K562 (cell line): Measurements from ENCODE around the gene LSM12. TPM values are rescaled to one million over a fixed set of nuclear protein-coding genes. Genes with fewer than 3 reads are reported as not detected.

ENCODE experiments used
- ATF3 ChIP-seq, 2 experiments: fragments of 450-650 bp in 1 of 2; sonication (generic) in 1 of 2; formaldehyde crosslinking in 1 of 2; IDR thresholded peaks in 1 of 2; conservative IDR thresholded peaks in 1 of 2; 2 replicates each; pipeline versions ENCODE4 v1.6.1 to v1.8.1; 2016 to 2023; ENCODE audit warnings: mild to moderate bottlenecking in 2 of 2, moderate library complexity in 2 of 2, inconsistent platforms in 1 of 2, missing genetic modification reagents in 1 of 2
- ATF7 ChIP-seq: fragments of 450-650 bp; IDR thresholded peaks from 2 replicates; pipeline ENCODE4 v1.7.1; 2014; ENCODE audit warnings: mild to moderate bottlenecking, moderate library complexity
- CBX5 ChIP-seq: IDR thresholded peaks from 2 replicates; pipeline ENCODE4 v1.6.1; 2014; ENCODE audit warnings: low read depth, borderline replicate concordance
- DACH1 ChIP-seq: fragments of 450-650 bp; IDR thresholded peaks from 2 replicates; pipeline ENCODE4 v1.6.1; 2018; ENCODE audit not compliant: partially characterized antibody
- ELF4 ChIP-seq: fragments of 450-650 bp; formaldehyde crosslinking; IDR thresholded peaks from 2 replicates; pipeline ENCODE4 v1.4.0; 2022; ENCODE audit warnings: missing genetic modification characterization
- FOXJ3 ChIP-seq: sonication (generic); formaldehyde crosslinking; IDR thresholded peaks from 2 replicates; pipeline ENCODE4 v1.4.0; 2020; ENCODE audit warnings: mild to moderate bottlenecking, missing genetic modification reagents
- GATAD2A ChIP-seq: fragments of 450-650 bp; IDR thresholded peaks from 2 replicates; pipeline ENCODE4 v1.6.1; 2017
- KDM1A ChIP-seq, 2 experiments: fragments of 450-650 bp; IDR thresholded peaks; 2 replicates each; pipeline ENCODE4 v1.6.1; 2016; ENCODE audit warnings: mild to moderate bottlenecking in 2 of 2
- KDM5B ChIP-seq: fragments of 200-600 bp; sonication (generic); IDR thresholded peaks from 2 replicates; pipeline ENCODE4 v1.6.1; 2012; ENCODE audit warnings: low read depth, mild to moderate bottlenecking, moderate library complexity, low read length, control low read depth, inconsistent platforms; ENCODE audit not compliant: insufficient replicate concordance
- LARP7 ChIP-seq: fragments of 450-650 bp; IDR thresholded peaks from 2 replicates; pipeline ENCODE4 v1.6.1; 2016
- MAFG ChIP-seq: fragments of 450-650 bp; conservative IDR thresholded peaks from 2 replicates; pipeline ENCODE4 v1.6.1; 2016; ENCODE audit warnings: missing genetic modification characterization, missing compliant biosample characterization
- MTA1 ChIP-seq: fragments of 450-650 bp; IDR thresholded peaks from 2 replicates; pipeline ENCODE4 v1.6.1; 2017; ENCODE audit warnings: borderline replicate concordance
- NFIC ChIP-seq: fragments of 450-650 bp; IDR thresholded peaks from 2 replicates; pipeline ENCODE4 v1.6.1; 2017; ENCODE audit warnings: mild to moderate bottlenecking, inconsistent platforms
- PCBP2 ChIP-seq: fragments of 200-400 bp; formaldehyde crosslinking; IDR thresholded peaks from 2 replicates; pipeline ENCODE4 v1.6.1; 2018; ENCODE audit warnings: low read length, low read depth, mild to moderate bottlenecking, moderate library complexity; ENCODE audit not compliant: poor library complexity, severe bottlenecking
- PTBP1 ChIP-seq: fragments of 200-400 bp; formaldehyde crosslinking; IDR thresholded peaks from 2 replicates; pipeline ENCODE4 v1.6.1; 2017; ENCODE audit warnings: low read depth, low read length
- SPI1 ChIP-seq: IDR thresholded peaks from 2 replicates; pipeline ENCODE4 v1.6.1; 2011; ENCODE audit warnings: low read depth, low read length, control low read depth, borderline replicate concordance
- SUPT5H ChIP-seq: fragments of 450-650 bp; IDR thresholded peaks from 2 replicates; pipeline ENCODE4 v1.6.1; 2016
- THRAP3 ChIP-seq: fragments of 450-650 bp; IDR thresholded peaks from 2 replicates; pipeline ENCODE4 v1.6.1; 2016; ENCODE audit warnings: mild to moderate bottlenecking, inconsistent platforms, borderline replicate concordance
- USF2 ChIP-seq: sonication (generic); formaldehyde crosslinking; IDR thresholded peaks from 2 replicates; pipeline ENCODE4 v1.5.0; 2020; ENCODE audit warnings: missing genetic modification reagents
- ZBTB17 ChIP-seq: fragments of 450-650 bp; formaldehyde crosslinking; IDR thresholded peaks from 2 replicates; pipeline ENCODE4 v1.4.0; 2020; ENCODE audit warnings: mild to moderate bottlenecking
- ZBTB2 ChIP-seq: fragments of 450-650 bp; IDR thresholded peaks from 2 replicates; pipeline ENCODE4 v1.6.1; 2016; ENCODE audit warnings: antibody characterized with exemption
- ZBTB9 ChIP-seq: fragments of 450-650 bp; formaldehyde crosslinking; IDR thresholded peaks from 2 replicates; pipeline ENCODE4 v1.4.0; 2020; ENCODE audit warnings: mild to moderate bottlenecking, moderate library complexity
- ZFP1 ChIP-seq: fragments of 450-650 bp; formaldehyde crosslinking; IDR thresholded peaks from 2 replicates; pipeline ENCODE4 v1.4.0; 2020; ENCODE audit warnings: mild to moderate bottlenecking, mixed read lengths
- ZKSCAN3 ChIP-seq: fragments of 250-450 bp; sonication (Bioruptor Pico); IDR thresholded peaks from 2 replicates; pipeline ENCODE4 v1.4.0; 2020
- ZNF23 ChIP-seq: fragments of 250-450 bp; sonication (Bioruptor Pico); IDR thresholded peaks from 2 replicates; pipeline ENCODE4 v1.4.0; 2020; ENCODE audit warnings: mild to moderate bottlenecking
- ZNF3 ChIP-seq: fragments of 250-450 bp; sonication (Bioruptor Pico); IDR thresholded peaks from 2 replicates; pipeline ENCODE4 v1.5.0; 2021; ENCODE audit warnings: mild to moderate bottlenecking, moderate library complexity
- ZNF551 ChIP-seq: fragments of 250-450 bp; sonication (Bioruptor Pico); IDR thresholded peaks from 2 replicates; pipeline ENCODE4 v1.5.0; 2021; ENCODE audit warnings: mild to moderate bottlenecking, moderate library complexity
- ZSCAN29 ChIP-seq: fragments of 450-650 bp; IDR thresholded peaks from 2 replicates; pipeline ENCODE4 v1.6.1; 2017
- polyA plus RNA-seq, 8 experiments: library from polyadenylated mRNA; depleted of rRNA in 4 of 8; stranded (reverse) in 5 of 8; unstranded in 3 of 8; fragments of >200 nt; fragmentation: Nextera tagmentation in 2 of 8; fragmentation: Illumina TruSeq in 1 of 8; extraction: Ambion mirVana in 2 of 8; extraction: Trizol in 1 of 8; gene quantifications; 2 replicates each; pipeline versions ENCODE4 v1.2.1 to v1.2.3, GENCODE V29; 2011 to 2014; ENCODE audit warnings: inconsistent platforms in 1 of 8, missing spikeins in 1 of 8
- total RNA-seq, 7 experiments: library from RNA; depleted of rRNA in 6 of 7; stranded (reverse); fragments of >200 nt in 6 of 7; fragmentation: Illumina TruSeq in 2 of 7; extraction: Trizol in 2 of 7; gene quantifications; 2 replicates each; pipeline versions ENCODE4 v1.2.1 to v1.2.3, GENCODE V29; 2011 to 2021; ENCODE audit warnings: low replicate concordance in 1 of 7

Gene LSM12
- total and polyA plus RNA-seq, 9 of the 15 experiments (the other 6 are each of a cell fraction or from before 2014, with no cell fraction given): 53.0 to 258 (median 89.3) TPM

GRCh38 chr17:44095647-44096496, 29.4 kb upstream of the LSM12 start (continued):
- TF ChIP-seq ZFP1 (CRISPR knock-in tag): no peak
- peak; percentile 64; the same call in 1 of the 2 replicates for TF ChIP-seq MTA1
- TF ChIP-seq ZBTB2: no peak
- TF ChIP-seq MAFG (tag): no peak
- TF ChIP-seq FOXJ3 (CRISPR knock-in tag): peak; percentile 87
- peak; percentile 70 for TF ChIP-seq KDM5B
- no peak for TF ChIP-seq USF2
- TF ChIP-seq ZBTB9 (CRISPR knock-in tag): peak; percentile 38; the same call in 1 of the 2 replicates
- TF ChIP-seq THRAP3: no peak
- peak; percentile 68 for TF ChIP-seq ELF4 (CRISPR knock-in tag)
- no peak for TF ChIP-seq LARP7
- TF ChIP-seq ATF7: no peak
- peak; percentile 49 for TF ChIP-seq NFIC
- no peak for TF ChIP-seq ZNF3 (CRISPR knock-in tag)
- peak; percentile 68 for TF ChIP-seq DACH1
- no peak for TF ChIP-seq ZSCAN29
- no peak for TF ChIP-seq PTBP1
- no peak for TF ChIP-seq ATF3 (IDR thresholded peaks at IDR 0.05)
- no peak for TF ChIP-seq ATF3 (CRISPR knock-in tag; conservative IDR thresholded peaks at IDR 0.05)
- no peak for TF ChIP-seq ZKSCAN3 (CRISPR knock-in tag)
- TF ChIP-seq ZNF551: no peak
- no peak for TF ChIP-seq GATAD2A
- TF ChIP-seq KDM1A (IDR thresholded peaks at IDR 0.05): peak in 1 of 2 experiments; percentile 5; a peak in 1 of 4 replicates
- peak; percentile 76 for TF ChIP-seq SPI1
- no peak for TF ChIP-seq PCBP2
- peak; percentile 79 for TF ChIP-seq SUPT5H
- TF ChIP-seq ZNF23 (CRISPR knock-in tag): no peak
- TF ChIP-seq CBX5: no peak
- no peak for TF ChIP-seq ZBTB17 (CRISPR knock-in tag)
